HG02973 (cell line): ENCODE data around the gene FGF13.

Experiments
- ATAC-seq: cut with Tn5 transposase; IDR thresholded peaks from one replicate; pipeline ENCODE4 v1.9.1; 2021; ENCODE audit warnings: moderate library complexity; ENCODE audit not compliant: unreplicated experiment

Gene FGF13

DNA sequence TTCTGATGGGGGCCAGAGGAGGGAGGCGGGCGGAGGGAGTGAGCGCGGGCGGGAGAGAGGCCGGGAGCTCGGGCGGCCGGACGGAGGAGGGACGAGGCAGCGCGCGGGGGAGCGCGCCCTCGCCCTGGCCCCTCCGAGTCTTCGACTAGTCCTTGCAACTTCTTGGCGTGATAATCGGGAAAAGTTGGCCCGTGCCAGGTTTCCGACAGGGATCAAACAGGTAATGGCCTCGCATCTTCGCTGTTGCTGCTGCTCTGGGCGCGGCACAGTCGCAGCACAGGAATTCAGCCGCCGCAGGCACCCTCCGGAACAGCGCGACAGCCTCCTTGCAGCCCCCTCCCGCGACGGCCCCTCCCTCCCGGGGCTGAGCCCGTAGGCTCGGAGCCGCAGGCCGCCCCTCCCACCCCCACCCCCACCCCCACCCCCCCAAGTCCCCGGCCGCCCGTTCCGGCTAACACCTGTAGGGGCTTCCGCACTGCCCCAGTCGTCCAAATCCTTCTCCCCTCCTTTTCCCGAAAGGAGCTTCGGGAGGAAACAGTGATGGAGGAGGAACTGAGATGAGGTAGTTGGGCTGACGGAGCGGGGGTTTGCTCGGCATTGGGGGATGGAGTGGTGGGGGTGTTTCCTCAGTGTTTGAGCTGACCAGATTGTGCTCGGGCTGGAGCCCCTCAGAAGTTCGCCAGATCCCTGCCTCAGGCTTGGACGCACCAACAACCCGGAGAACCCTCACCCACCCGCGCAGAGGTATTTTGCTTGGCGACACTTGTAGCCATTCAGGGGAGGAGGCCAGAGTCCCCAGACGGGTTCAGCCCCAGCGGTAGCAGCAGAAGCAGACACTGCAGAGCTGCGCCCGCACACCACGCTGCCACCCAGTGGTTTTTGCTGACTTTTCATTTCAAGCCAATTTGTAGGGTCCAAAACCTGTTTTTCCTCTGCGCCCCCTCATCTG is at the start of gene FGF13:
Gene FGF13, minus strand, starts transcription at position 319 of the 949 bp plus-strand sequence. CDS start 714 bp downstream, outside the sequence.
- ATAC-seq: no peak

DNA sequence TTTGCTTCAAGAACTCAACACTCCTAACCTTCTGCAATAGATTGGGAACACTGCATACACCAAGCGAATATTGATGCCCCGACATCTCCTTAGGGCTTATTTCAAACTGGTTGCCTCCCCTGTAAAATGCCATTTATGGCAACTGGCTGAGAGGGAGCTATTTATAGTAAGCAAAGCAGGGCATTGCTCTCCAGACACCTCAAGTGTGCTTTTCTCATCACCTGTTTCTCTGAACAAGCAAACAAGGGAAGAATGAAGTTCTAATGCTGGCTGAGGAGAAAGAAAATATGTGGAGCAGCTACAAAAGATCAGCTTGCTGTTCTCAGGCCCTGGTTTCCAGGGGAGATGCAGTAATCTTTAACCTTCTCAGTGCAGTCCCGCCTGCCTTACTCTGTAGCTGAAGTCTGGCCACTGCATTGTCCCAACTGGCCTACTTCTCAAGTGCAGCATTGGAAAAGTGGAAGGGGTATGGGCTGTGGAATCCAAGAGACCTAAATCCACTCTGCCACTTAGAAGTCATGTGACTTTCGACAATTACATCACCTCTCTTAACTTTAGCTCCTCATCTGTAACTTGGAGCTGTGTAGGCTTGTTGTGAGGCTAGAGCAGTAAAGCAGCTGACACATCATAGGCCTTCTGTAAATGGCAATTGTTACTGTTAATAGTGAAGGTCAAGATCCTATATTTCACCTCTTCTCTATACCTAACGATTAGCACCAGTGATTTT is 47.9 kb upstream of the FGF13 start:
- ATAC-seq: no peak

DNA sequence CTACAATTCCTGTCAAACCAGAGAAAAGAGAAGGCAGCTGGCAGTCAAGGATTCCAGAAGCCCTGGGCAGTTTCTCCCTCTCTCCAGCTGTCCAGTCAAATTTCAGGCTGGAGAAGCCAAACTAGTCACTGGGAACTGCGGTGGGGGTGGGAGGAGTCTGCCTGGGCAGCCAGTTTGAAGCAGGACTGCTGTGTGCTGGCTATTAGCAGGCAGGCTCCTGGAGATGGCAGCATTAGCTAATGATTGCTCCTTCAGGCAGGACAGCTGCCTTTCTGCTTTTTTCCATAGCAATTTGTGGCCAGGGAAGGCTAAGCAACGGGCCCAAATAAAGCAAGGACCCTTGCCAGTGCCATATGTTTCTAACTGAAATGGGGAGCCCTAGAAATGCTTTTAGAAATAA is 44.7 kb upstream of the FGF13 start:
- no peak for ATAC-seq

DNA sequence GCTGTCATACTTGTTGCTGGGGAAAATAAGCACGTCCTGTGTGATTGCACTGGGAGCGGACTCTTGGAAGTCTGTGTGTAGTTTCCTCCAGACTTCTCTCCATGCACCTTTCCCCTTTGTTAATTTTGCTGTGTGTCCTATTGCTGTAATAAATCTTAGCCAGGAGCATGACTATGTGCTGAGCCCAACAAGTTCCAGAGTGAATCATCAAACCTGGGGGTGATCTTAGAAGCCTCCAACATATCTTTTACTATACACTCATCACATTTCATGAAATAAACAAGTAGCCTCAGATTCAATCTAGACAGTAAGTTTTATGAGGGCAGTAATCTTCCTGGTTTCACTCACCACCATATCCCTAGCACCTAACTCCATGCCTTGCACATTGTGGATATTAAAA is 43.3 kb upstream of the FGF13 start:
- no peak for ATAC-seq

DNA sequence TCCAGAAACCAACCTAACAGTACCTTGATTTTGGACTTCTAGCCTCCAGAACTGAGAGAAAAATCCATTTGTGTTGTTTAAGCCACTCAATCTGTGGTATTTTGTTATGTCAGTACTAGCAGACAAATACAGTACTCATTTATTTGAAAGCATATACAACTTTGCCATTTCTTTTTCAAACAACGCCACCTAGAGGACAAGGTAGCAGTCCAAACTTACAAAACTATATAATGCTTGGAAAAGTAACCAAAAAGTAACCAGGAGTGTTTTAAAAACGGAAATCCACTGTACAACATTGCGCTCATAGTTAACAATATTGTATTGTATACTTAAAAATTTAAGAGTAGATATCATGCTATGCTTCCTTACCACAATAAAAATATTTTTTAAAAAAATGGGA is 37.0 kb upstream of the FGF13 start:
- no peak for ATAC-seq

DNA sequence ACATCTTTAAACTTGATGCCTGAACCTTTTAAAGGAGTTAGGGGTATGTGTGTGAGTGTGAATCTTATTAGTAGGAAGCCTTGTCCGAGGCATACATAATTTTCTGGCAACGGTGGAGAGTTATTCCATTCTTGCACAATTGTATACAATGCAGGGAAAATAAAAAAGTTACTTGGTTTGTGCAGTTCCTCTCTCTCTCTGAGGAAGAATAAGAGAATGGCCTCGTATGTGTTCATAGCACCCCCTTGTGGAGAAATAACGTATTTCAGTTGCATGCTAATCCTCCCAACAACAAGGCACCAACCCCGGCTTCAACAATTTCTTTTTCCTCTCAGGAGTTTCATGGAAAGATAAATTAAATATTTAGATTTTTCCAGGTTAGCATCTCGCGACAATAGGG is 33.7 kb upstream of the FGF13 start:
- no peak for ATAC-seq

DNA sequence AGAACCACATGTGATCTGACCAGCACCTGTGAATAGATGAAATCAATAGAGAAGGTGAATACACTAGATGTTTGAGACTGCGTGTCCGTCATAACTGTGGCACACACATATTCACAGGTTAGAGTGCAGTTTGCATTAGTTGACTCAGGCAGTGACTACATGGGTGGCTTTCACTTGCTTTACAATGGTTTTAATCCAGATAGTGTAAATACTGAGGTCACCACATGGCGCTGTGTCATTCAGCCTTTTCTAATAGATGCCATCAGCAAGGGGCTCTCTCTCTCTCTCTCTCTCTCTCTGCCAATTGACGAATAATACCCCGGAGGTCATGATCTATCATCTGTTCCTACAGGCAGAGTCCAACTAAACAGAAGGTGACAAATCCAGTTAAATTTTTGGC is 30.7 kb upstream of the FGF13 start:
- no peak for ATAC-seq

DNA sequence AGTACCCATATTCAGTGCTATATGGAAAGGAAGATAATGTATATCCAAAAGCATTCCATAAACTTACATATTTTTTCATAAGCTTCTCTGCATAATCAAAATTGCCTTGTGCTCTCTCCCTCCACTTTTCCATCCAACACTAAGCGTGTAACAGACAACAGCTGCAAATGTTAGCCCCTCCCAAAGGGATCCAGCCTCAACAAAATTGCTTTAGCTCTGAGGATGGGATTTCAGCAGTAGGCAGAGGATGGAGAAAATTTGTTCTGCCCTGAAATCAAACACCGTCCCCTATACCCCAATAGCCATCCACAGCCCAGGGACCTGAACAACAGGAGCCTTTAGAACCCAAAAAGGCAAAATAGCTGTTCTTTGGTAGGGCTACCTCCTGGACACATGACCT is 28.8 kb upstream of the FGF13 start:
- no peak for ATAC-seq

DNA sequence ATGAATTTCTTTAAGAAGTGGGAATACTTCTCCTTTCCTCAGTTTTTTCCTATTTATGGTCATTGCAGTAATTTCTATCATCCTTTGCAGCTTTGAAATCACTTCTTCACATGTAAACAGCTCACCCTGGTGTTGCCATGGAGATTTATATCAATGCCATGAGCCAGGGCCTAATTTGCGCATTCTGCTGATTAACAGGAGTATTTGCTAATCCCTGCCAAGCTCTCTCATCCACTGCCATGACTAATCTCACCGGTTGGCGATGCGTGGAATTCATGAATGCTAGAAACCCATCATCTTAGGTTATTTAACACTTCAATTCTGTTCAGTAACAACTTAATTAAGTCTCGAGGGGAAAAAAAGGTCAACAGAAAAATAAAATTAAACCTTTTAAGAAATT is 11.8 kb upstream of the FGF13 start:
- no peak for ATAC-seq

DNA sequence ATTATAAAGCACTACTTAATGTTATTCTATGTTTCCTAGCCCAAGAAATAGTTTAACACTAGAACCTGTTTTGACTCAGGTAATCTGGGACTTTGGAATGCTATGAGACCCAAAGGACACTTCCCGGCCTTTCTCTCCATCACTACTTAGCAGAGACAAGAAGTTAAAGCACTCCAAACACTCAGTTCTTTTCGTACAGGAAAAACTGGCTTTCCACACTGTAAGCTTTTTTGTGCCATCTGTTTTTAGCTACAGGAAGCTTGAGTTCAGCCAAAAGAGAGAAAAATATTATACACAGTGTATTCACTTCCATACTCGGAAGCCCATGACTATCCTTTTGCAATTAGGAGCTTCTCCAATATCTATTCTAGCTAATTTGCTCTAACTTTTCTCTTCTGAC is 7.9 kb upstream of the FGF13 start:
- ATAC-seq: no peak

DNA sequence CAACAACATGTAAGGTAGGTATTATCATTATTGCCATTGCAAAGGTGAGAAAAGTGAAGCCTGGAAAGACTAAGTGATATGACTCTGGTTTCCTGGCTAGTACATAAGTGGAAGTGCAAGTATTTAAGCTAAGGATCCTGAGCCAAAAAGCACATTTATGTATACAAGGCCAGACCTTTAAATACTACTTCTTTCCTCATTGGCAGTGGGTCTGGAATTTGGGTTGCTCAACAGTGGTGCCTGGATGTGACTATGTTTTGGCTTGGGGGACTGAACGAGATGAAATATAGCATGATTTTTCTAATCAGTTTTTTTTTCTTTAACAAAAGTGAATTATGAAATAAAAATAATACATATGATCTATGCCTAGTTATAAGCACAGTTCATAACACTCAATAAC is 7.4 kb upstream of the FGF13 start:
- ATAC-seq: no peak

DNA sequence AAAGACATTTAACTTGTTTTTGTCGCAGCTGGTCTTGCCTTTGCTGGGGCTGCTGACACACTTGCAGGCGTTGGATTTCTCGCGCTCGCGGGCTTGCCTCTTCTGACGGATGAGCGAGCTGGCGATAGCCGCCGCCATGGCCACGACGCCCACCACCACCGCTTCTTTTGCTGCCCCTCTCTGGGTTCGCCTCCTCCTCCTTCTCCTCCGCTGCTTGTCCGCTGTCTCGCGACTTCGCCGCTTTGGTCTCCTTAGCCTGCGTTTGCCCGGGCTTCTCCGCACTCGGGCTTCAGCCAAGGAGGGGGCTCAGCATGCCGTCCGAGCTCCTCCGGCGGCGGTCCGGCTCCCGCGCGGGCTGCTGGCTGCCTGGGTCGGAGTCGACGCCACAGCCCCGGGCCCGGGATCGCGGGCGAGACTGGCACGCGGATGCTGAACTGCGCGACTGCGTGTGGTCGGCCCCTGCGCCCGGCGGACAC is 613 bp downstream of the FGF13 start:
- no peak for ATAC-seq

DNA sequence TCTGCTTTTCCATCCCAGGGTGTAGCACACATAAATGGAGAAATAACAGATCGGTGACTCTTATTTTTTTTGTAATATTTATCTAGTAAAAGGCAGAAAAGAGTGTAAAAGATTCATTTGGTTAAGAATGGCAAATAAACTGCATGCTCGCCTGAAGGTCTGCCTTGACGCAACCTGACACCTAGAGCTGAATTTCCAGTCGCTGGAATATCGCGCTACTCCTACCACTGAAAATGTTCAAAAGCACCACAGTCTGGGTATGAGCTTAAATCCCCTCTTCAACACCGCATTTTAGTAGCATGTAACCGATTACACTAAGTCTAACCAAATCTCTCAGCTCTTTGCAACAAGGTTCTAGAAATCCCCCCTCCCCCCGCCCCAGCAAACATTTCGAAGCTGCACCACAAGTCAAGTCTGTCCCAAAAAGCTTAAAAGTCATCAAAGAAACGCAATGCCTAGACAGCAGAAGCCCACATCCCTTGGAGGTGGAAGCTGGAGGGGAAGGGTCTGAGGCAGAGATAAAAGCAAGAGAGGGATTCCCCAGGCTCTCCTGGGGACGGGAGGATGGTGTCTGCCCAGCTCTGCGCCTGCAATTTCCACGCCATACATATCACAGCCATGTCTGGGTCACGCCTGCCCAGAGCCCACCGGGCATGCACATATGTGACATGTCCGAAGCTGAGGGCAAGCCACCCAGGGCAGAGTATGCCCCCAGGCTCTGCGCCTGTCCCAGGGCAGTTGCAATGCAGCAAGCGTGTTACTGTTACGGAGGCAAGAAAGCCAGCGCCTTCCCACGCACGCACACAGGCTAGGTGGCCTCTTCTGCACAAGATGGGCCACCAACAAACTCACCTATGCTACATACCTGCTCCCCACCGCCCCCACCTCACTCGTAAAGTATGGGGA is 1.4 kb downstream of the FGF13 start:
- no peak for ATAC-seq

DNA sequence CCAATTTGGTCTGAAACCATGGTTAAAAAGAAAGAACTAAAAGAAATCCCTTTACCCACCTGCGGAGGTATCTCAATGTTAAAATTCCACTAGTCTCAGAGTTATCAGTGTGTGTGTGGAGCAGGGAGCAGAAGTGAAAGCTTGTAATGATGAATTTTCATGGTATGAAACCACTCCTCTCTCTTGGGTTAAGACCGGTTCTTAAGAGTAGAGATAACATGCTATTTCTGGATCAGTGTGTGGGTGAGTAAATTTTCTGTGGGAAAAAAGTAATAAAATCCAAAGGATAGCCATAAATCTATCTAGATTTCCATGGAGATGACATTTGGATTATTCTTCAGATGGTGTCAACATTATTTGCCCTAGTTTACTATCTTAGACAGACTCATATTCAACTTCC is 3.2 kb downstream of the FGF13 start:
- no peak for ATAC-seq

DNA sequence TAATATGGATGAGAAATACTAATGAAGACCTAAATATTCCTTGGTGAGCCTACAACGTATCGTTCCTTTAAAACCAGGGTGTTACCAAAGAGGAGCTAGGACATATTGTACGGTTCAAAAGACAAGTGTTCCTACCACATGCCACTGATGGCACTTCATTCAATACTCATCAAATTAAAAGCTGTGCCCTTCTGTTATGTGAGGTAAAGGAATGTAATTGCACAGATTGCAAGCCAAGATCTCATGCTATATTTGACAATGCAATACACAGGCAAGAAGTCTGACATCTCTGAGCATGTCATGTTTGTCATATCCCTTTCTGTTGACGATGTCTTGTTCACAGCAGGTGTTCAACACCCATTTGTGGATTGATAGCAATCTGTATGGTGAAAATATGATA is 6.9 kb downstream of the FGF13 start:
- no peak for ATAC-seq

DNA sequence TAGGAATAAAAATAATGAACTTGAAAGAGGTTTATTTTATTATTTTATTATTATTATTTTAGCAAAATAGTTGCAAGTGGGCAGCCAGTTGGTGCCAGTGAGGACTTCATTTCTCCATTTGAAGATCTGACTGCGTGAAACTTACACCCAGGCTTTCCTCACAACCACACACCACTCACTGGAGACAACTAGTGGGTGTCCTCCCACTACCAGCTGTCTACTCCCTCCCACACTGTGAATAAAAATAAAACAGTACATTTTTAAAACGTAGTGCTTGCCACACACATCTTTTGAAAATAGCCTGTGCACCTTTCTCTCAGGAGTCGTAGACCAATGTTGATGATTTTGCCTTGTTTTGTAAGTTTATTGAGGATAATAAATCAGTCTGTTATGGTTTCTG is 7.4 kb downstream of the FGF13 start:
- no peak for ATAC-seq

DNA sequence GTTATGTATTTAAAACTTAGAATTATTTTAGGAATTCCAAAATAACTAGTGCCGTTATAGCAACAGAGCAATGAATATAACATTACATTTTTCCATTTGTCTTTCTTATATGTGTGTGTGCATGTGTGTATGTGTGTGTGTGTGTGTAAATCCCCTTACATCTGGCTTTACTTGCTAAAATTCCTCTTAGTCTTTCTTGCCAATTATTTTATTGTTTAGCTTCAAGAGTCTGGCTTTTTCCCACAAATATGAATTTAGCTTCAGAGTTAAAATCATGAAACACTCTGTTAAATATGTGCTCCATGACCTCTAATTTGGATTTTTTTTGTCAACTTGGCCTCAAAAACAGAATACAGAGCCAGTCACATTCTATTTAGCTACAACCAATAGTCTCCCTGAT is 18.9 kb downstream of the FGF13 start:
- ATAC-seq: no peak

DNA sequence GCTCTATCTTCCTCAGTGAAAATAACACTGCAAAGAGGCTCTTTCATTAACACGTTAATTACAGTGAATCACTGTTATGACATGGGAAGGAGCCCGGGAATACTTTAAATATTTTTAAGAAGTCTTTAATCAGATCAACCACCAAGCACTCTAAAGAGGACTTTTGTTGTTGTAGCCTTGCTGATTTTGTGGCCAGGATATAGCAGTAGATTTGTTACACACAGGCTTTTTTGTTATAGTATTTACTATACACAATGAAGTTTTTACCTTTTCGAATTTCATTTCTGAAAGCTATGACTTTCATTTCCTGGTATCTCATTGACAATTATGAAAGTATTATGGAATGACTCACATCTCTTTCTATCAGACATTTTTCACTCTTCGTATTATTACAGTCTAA is 20.3 kb downstream of the FGF13 start:
- ATAC-seq: no peak

DNA sequence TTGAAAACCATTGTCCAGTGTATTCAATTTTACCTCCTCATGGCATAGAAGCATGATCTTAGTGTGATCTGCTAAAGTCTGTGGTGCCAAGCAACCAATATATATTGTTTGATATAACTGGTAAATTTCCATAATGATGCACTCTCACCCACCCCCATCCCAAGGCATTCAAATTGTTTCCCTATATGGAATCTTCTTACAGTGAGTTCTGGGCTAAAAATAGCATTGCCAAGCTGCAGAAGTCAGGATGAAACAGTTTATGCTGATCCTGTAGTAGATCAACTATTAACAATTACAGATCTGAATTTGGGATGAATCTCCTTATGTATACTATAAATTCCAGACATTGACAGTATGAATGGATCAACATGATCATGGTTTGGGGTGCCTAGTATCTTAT is 20.9 kb downstream of the FGF13 start:
- no peak for ATAC-seq

DNA sequence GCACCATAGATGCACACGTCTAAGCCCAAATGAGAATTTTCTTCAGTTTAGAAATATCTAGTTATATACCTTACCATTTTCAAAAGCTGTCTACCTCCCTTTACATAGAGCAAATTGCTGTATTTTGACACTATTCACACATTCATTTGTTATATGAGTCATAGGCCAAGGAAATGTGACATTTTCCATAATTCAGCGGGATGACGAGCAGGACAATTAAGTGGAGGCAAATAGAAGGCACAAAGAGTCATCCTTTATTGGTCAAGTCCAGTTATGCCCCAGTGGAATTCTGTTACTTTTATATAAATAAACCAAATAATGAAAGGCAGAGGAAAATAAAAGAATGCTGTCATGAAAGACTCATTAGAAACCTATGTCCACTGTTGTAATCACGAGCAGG is 27.9 kb downstream of the FGF13 start:
- no peak for ATAC-seq

DNA sequence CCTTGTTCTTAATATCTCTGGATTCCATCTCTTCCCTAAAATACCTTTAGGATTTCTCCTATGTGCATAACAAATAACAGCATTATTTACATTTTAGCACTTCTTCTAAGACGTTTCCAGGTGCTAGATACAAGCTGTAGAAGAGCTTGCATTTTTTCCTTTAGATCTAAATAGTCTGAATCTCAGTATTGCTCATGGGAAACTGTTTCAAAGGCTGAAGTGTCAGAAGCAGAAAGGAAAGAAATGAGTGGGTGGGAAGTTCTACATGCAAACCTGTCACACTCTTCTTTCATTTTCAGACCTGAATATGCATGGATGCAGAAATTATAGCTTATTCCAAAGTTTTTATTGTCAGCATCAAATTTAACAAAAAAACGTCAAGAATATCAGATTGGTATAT is 41.8 kb downstream of the FGF13 start:
- no peak for ATAC-seq
